ENCODE data around the gene AP2A2.
A peak's percentile ranks its signal among the peaks of the same experiment; 100 is the strongest.

AP2A2 gene

DNA sequence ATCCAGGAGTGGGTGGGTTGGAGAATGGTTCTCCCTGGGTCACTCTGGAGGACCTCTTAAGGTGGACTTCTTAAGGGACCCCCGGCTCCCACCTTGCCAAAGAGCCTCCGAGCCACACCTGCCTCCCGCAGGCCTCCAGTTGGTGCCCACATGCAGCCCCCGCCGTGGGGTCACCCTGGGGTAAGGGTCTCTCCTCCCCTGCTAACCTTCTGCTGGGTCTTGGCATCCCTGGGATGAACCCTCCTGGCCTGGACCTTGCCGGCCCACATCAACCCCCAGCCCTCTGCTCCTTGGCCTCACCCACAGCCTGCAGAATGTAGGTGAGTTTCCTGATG lies 123.4 kb downstream of the AP2A2 start:
- no peaks in the 10 kb centered on the region for H3K36me3 Mint-ChIP-seq (ENCODE audit: low read depth)
- peaks cover 19% of the 10 kb centered on the region for H3K27me3 Mint-ChIP-seq
- H3K4me1 Mint-ChIP-seq (ENCODE audit: low read depth), result peaks cover 2% of the 10 kb centered on the region
- no peak overlapping the region for H3K4me3 Mint-ChIP-seq
- no peaks in the 10 kb centered on the region for H3K9me3 Mint-ChIP-seq
- peak; percentile 11 for DNase-seq
- no peak overlapping the region for H3K27ac Mint-ChIP-seq

DNA sequence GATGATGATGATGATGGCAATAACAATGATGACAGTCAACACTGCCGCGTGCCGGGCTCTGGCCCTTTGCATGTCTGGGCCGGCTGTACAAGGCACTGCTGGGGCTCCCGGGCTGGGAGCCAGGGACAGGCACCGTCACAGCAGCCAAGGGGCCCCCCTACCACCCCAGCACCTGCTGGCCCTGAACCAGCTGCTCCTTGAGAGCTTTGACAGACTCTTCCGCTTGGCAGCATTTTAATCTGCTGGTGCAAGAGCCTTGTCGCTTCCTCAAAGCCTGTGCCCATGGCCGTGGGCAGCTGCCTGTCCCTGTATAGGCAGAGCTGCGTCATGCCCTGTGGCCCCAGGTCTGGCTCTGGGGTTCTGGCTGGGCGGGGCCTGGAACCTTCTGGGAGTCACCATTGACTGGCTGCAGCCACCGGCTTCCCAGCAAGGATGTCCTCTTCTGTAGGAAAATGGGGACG lies 123.8 kb downstream of the AP2A2 start:
- H3K27me3 Mint-ChIP-seq, result peaks cover 19% of the 10 kb centered on the region
- no peak overlapping the region for H3K27ac Mint-ChIP-seq
- DNase-seq, result peak; percentile 23
- H3K4me1 Mint-ChIP-seq (ENCODE audit: low read depth), result peaks cover 2% of the 10 kb centered on the region
- no peaks in the 10 kb centered on the region for H3K36me3 Mint-ChIP-seq (ENCODE audit: low read depth)
- no peaks in the 10 kb centered on the region for H3K9me3 Mint-ChIP-seq
- H3K4me3 Mint-ChIP-seq, result no peak overlapping the region

GRCh38 chr11:1049911-1050580 lies 124.4 kb downstream of the AP2A2 start:
- Mint-ChIP-seq H3K4me1 (ENCODE audit: low read depth) (peaks cover 2% of the 10 kb centered on the region), H3K9me3 (no peaks in the 10 kb centered on the region), H3K27ac (no peak overlapping the region), H3K4me3 (no peak overlapping the region), H3K27me3 (peaks cover 19% of the 10 kb centered on the region), H3K36me3 (ENCODE audit: low read depth) (no peaks in the 10 kb centered on the region)
- peak; percentile 25 for DNase-seq

- no peak overlapping the region for H3K4me3 Mint-ChIP-seq
- DNase-seq, result peak; percentile 85
- H3K27me3 Mint-ChIP-seq, result peaks cover 19% of the 10 kb centered on the region
- no peaks in the 10 kb centered on the region for H3K9me3 Mint-ChIP-seq
- no peak overlapping the region for H3K27ac Mint-ChIP-seq
- H3K4me1 Mint-ChIP-seq (ENCODE audit: low read depth), result peaks cover 2% of the 10 kb centered on the region
- H3K36me3 Mint-ChIP-seq (ENCODE audit: low read depth), result no peaks in the 10 kb centered on the region
These were observed 125.1 kb downstream of the AP2A2 start for GRCh38 chr11:1050581-1051355.

GRCh38 chr11:1051356-1052132 lies 125.9 kb downstream of the AP2A2 start:
- H3K9me3 Mint-ChIP-seq, result no peaks in the 10 kb centered on the region
- no peak for DNase-seq
- H3K36me3 Mint-ChIP-seq (ENCODE audit: low read depth), result no peaks in the 10 kb centered on the region
- peaks cover 19% of the 10 kb centered on the region for H3K27me3 Mint-ChIP-seq
- peaks cover 2% of the 10 kb centered on the region for H3K4me1 Mint-ChIP-seq (ENCODE audit: low read depth)
- no peak overlapping the region for H3K4me3 Mint-ChIP-seq
- no peak overlapping the region for H3K27ac Mint-ChIP-seq

DNA sequence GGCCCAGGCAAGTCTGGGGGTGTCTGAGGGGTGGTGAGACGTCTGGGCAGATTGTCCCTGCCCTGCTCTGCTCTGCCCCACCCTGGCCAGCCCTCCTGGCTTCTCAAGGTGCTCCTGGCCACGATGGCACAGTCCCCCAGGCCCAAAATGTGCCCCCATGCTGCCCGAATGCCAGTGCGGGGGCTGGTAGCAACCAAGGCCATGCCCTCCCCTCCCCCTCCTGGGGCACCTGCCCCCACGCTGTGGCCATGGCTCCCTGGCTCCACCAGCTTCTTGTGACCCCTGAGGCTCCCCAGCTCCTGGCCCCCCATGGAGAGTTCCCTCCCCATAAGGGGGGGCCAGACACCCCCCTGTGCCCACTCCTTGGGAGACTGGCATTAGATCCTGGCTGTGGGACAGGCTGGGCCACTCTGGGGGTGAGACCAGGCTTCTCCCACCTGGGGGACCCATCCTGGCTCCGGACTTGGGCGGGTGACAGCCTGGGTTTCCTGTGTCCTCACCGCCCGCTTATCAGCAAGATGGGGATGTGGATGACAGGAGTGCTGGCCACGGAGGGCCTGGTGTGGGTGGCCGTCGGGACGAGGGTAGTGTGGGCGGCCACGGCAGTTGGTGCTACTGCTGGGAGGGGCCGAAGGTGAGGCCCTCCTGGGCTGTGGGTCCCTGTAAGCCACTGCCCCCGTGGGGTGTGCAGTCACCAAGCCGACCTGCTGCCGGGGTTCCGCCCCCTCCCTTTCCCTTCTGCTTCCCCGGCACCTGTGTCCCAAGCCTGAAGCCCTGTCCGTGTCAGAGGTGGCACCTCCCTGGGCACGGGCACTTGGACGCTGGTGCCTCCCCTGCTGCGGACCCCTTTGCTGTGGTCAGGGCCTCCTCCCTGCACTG lies 126.7 kb downstream of the AP2A2 start:
- Mint-ChIP-seq H3K27ac (no peak overlapping the region), H3K9me3 (no peaks in the 10 kb centered on the region), H3K27me3 (peaks cover 17% of the 10 kb centered on the region), H3K4me3 (no peak overlapping the region), H3K36me3 (ENCODE audit: low read depth) (no peaks in the 10 kb centered on the region), H3K4me1 (ENCODE audit: low read depth) (peaks cover 2% of the 10 kb centered on the region)
- no peak for DNase-seq

GRCh38 chr11:1053121-1053901 lies 127.6 kb downstream of the AP2A2 start:
- Mint-ChIP-seq H3K27ac (no peak overlapping the region), H3K9me3 (no peaks in the 10 kb centered on the region), H3K36me3 (ENCODE audit: low read depth) (no peaks in the 10 kb centered on the region), H3K4me1 (ENCODE audit: low read depth) (peaks cover 2% of the 10 kb centered on the region), H3K27me3 (peaks cover 12% of the 10 kb centered on the region), H3K4me3 (no peak overlapping the region)
- no peak for DNase-seq

- Mint-ChIP-seq H3K4me1 (ENCODE audit: low read depth) (peaks cover 2% of the 10 kb centered on the region), H3K27me3 (peaks cover 8% of the 10 kb centered on the region), H3K36me3 (ENCODE audit: low read depth) (no peaks in the 10 kb centered on the region), H3K4me3 (no peak overlapping the region), H3K9me3 (no peaks in the 10 kb centered on the region), H3K27ac (no peak overlapping the region)
- no peak for DNase-seq
These were observed 128.8 kb downstream of the AP2A2 start for GRCh38 chr11:1054143-1055108.

DNA sequence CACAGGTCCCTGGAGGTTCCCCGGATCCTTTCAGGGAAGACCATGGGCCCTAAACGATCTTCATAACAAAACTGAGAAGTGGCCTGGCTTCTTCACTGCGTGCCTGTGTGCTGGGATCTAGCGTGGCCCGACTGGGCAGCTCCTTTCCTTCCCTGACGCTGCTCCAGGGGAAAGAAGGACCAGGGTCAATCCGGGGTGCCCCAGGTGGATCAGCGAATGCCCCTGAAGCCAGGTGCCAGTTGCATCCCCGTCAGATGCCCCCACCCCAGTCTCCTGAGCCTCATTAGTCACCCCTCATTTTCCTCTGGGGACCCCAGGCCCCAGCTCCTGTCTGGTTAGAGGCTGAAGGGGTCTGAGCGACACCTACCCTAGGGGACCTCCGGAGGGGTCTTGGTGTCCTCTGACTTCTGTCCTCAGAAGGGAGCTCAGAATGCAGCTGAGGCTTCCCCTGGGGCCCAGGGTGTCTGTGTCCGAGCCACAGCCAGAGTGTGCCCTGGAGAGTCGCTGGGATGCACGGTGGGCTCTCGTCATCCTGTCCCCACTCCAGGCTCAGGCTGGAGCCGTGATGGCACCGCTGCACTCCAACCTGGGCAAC lies 129.5 kb downstream of the AP2A2 start:
- no peaks in the 10 kb centered on the region for H3K9me3 Mint-ChIP-seq
- no peak overlapping the region for H3K27ac Mint-ChIP-seq

DNA sequence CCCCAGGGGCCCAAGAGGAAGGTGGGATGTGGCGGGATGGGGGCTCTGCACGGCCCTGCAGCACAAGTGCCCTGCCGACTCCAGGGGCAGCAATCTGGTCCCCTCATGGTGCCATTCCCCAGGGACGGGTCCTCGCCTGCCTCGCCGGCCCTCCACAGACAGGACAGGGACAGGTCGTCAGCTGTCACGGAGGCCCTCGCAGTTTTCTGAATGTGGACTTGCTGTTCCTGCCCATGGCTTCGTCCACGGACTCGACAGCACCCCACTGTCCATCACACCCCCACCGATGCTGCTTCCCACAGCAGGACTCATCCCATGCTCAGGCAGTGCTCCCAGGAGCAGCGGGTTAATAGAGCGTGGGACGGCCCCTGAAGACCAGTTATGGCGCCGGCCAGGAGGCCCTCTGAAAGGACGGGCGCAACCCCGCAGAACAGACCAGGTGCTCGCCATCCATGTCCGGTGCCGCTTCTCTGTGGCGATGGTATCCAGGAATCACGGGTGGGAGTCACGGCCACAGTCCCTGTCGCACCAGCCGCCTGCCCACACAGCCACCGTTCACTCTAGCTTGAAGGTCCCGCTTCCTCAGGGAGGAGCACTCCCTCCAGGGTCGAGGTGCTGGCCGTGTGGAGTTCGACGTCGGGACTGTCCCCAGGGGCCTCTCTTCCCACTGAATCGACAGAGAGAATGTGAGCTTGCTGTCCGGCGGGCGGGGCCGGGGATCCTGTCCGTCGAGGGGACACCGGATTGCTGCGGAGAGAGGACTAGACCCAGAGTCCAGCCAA lies 130.5 kb downstream of the AP2A2 start:
- Mint-ChIP-seq H3K4me1 (ENCODE audit: low read depth) (no peaks in the 10 kb centered on the region), H3K27ac (no peak overlapping the region), H3K4me3 (no peak overlapping the region)

More for the DNA sequence above, 129.5 kb downstream of the AP2A2 start:
- H3K4me3 Mint-ChIP-seq, result no peak overlapping the region
- peaks cover 2% of the 10 kb centered on the region for H3K4me1 Mint-ChIP-seq (ENCODE audit: low read depth)
- H3K27me3 Mint-ChIP-seq, result peaks cover 7% of the 10 kb centered on the region
- DNase-seq, result peak; percentile 22
- no peaks in the 10 kb centered on the region for H3K36me3 Mint-ChIP-seq (ENCODE audit: low read depth)

DNA sequence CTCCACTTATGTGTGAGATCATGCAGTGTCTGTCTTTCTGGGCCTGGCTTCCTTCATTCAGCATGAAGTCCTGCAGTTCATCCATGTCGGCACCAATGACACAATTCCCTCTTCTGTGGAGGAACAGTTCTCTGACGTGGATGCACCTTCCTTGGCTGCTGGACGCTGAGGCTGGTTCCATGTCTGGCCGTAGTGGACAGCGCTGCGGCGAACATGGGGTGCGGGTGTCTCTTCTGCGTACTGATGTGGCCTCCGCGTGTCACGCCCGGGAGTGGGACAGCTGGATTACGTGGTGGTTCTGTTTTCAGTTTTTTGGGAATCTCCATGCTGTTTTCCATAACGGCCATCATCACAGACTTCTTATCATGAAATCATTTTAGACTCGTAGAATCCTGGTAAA lies 132.1 kb downstream of the AP2A2 start:
- no peak for DNase-seq
- Mint-ChIP-seq H3K36me3 (ENCODE audit: low read depth) (no peaks in the 10 kb centered on the region), H3K4me1 (ENCODE audit: low read depth) (peaks cover 3% of the 10 kb centered on the region), H3K4me3 (no peak overlapping the region), H3K9me3 (no peaks in the 10 kb centered on the region), H3K27ac (no peak overlapping the region), H3K27me3 (peaks cover 6% of the 10 kb centered on the region)

More for the DNA sequence above, 130.5 kb downstream of the AP2A2 start:
- peaks cover 3% of the 10 kb centered on the region for H3K27me3 Mint-ChIP-seq
- no peaks in the 10 kb centered on the region for H3K9me3 Mint-ChIP-seq
- no peaks in the 10 kb centered on the region for H3K36me3 Mint-ChIP-seq (ENCODE audit: low read depth)
- DNase-seq, result peak; percentile 22

DNA sequence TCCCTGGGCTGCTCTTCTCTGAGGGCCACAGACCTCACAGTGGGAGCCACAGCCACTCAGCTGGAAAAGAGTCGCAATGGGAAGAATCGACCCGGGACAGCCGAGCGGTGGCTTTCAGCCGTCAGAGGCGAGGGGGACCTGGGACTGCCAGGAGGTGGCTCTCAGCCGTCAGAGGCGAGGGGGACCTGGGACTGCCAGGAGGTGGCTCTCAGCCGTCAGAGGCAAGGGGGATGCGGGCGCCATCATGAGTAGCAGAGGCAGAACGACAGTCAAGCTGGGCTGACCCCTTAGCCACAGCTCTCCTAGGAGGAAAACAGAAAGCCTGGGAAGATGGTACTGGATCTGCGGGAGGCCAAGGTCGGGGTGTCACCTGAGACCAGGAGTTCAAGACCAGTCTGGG lies 134.1 kb downstream of the AP2A2 start:
- no peaks in the 10 kb centered on the region for H3K36me3 Mint-ChIP-seq (ENCODE audit: low read depth)
- H3K4me3 Mint-ChIP-seq, result no peak overlapping the region
- H3K27ac Mint-ChIP-seq, result no peak overlapping the region
- H3K9me3 Mint-ChIP-seq, result no peaks in the 10 kb centered on the region
- H3K4me1 Mint-ChIP-seq (ENCODE audit: low read depth), result peaks cover 17% of the 10 kb centered on the region
- H3K27me3 Mint-ChIP-seq, result peaks cover 10% of the 10 kb centered on the region
- DNase-seq, result peak; percentile 15

Measured in activated T-cell treated with anti-CD3 and anti-CD28 coated beads, Interleukin-2, amount 50 U/mL, for 24 hours (primary cell).